Panc1 (cell line): ENCODE measurements around the gene EPHB1. TPM values are rescaled to one million over a fixed set of nuclear protein-coding genes. Genes with fewer than 3 reads are reported as not detected.

Experiments used
- ATAC-seq: fragments of 200-7000 bp; cut with Tn5 transposase; 2 replicates; pipeline ENCODE4 v1.9.1; 2020; ENCODE audit warnings: mild to moderate bottlenecking, moderate library complexity
- BruUV-seq: library from RNA; stranded (reverse); fragments of 400-500 nt; replicated peaks from 2 replicates; lab custom pipeline; 2021; lab: Mats Ljungman, UMichigan
- CTCF ChIA-PET: fragments of 300-600 bp; sonication (Branson Sonifier 250); formaldehyde crosslinking; loops from one replicate; lab custom pipeline; 2022; ENCODE audit warnings: antibody characterized with exemption; lab: Charles Lee
- POLR2A ChIA-PET: fragments of 300-600 bp; sonication (Branson Sonifier 250); formaldehyde crosslinking; loops from one replicate; lab custom pipeline; 2022; ENCODE audit warnings: antibody characterized with exemption; lab: Charles Lee
- DNase-seq: peaks from one replicate; pipeline ENCODE4 v3.0.0-alpha.2; 2010; ENCODE audit warnings: low read depth, low spot score
- H3K27ac ChIP-seq: 2 replicates; pipeline ENCODE4 v1.5.1; 2011; ENCODE audit warnings: mild to moderate bottlenecking, low read length, inconsistent platforms
- H3K27me3 ChIP-seq: fragments of 200-500 bp; sonication (Bioruptor generic); 2 replicates; pipeline ENCODE4 v1.6.0; 2014; ENCODE audit warnings: low read length, inconsistent platforms; ENCODE audit not compliant: control insufficient read depth, insufficient read depth
- H3K36me3 ChIP-seq: fragments of 200-500 bp; sonication (Bioruptor generic); 2 replicates; pipeline ENCODE4 v1.5.1; 2014; ENCODE audit warnings: inconsistent platforms, mild to moderate bottlenecking, low read length, moderate library complexity; ENCODE audit not compliant: control insufficient read depth, insufficient read depth
- H3K4me1 ChIP-seq: 2 replicates; pipeline ENCODE4 v1.5.1; 2011; ENCODE audit warnings: inconsistent platforms, mild to moderate bottlenecking, low read length, moderate library complexity; ENCODE audit not compliant: control insufficient read depth, insufficient read depth
- H3K4me3 ChIP-seq, 2 experiments: 2 replicates each; pipeline ENCODE4 v1.5.1; 2011 to 2012; ENCODE audit warnings: low read depth in 2 of 2, low read length in 2 of 2, mild to moderate bottlenecking in 2 of 2, inconsistent platforms in 1 of 2, moderate library complexity in 1 of 2
- H3K9me3 ChIP-seq: fragments of 200-500 bp; sonication (Bioruptor generic); 2 replicates; pipeline ENCODE4 v1.5.1; 2014; ENCODE audit warnings: low read depth, mild to moderate bottlenecking, inconsistent platforms, low read length, moderate library complexity; ENCODE audit not compliant: control insufficient read depth, insufficient read depth
- POLR2AphosphoS5 ChIP-seq: IDR thresholded peaks from 2 replicates; pipeline ENCODE4 v1.6.1; 2012; ENCODE audit warnings: mild to moderate bottlenecking, low read depth, low read length, moderate library complexity
- SIN3A ChIP-seq: IDR thresholded peaks from 2 replicates; pipeline ENCODE4 v1.6.1; 2012; ENCODE audit warnings: low read depth, mild to moderate bottlenecking, low read length, moderate library complexity, borderline replicate concordance; ENCODE audit not compliant: insufficient read depth
- TCF7L2 ChIP-seq: IDR thresholded peaks from 2 replicates; pipeline ENCODE4 v1.6.1; 2011; ENCODE audit warnings: mild to moderate bottlenecking, low read depth, low read length, inconsistent platforms
- in situ Hi-C: cut with HindIII; loops from 2 replicates; pipeline ENCODE4 v1.10.0; 2016; ENCODE audit warnings: low sequenced_read_pairs, low pct_unique_long_range_greater_than_20kb
- intact Hi-C: fragments of 100-400 bp; cut with micrococcal nuclease; formaldehyde crosslinking; loops from one replicate; pipeline ENCODE4 v1.10.0; 2022; ENCODE audit not compliant: unreplicated experiment
- total RNA-seq: library from RNA; stranded (reverse); gene quantifications from one replicate; pipeline ENCODE4 v1.2.1, GENCODE V29; 2021; ENCODE audit not compliant: unreplicated experiment
- TF ChIP-seq, protein P1 (sequence below), 2 experiments: IDR thresholded peaks; 2 replicates each; pipeline ENCODE4 v1.6.1; 2011 to 2012; ENCODE audit warnings: low read depth in 2 of 2, control low read depth in 1 of 2, low read length in 1 of 2, mild to moderate bottlenecking in 1 of 2, moderate library complexity in 1 of 2; ENCODE audit not compliant: insufficient read depth in 1 of 2
- TF ChIP-seq, protein P2 (sequence below): fragments of 450-650 bp; IDR thresholded peaks from 2 replicates; pipeline ENCODE4 v1.5.1; 2017; ENCODE audit warnings: mild to moderate bottlenecking

The EPHB1 gene
- total RNA-seq, 1 experiment from 2014 or later, result 0.46 TPM

DNA sequence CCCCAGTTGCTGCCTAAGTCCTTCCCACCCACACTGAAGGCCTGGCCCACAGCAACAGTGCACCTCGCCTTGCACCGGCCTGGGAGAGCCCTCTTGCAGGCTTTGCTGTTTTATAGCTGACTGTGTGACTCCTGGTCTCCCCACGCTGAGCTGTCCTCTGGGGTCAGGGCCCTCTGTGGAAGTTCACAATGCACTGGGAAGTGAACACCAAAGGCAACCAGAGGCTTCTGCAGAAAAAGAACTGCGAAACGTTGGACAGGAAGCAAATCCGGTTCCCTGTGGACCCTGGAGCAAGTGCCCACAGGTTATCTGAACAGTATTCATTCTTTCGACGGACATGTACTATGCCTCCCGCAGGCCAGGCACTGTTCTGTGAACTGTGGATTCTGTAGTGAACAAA is 737 bp upstream of the EPHB1 start:
- peaks cover 30% of the 10 kb centered on the region for H3K27me3 ChIP-seq
- H3K36me3 ChIP-seq, result no peaks in the 10 kb centered on the region
- H3K4me1 ChIP-seq, result no peaks in the 10 kb centered on the region; the same call in 1 of the 2 replicates
- DNase-seq (no peak), ATAC-seq (no peak; the same call in 1 of the 2 replicates)
- in situ Hi-C loops (no loop called here), intact Hi-C loops (loop anchor here (2.0 to 10.0 kb wide), 2 partner anchors 430 to 710 kb away; no protein-coding TSS in a partner anchor)
- H3K27ac ChIP-seq, result no peak overlapping the region
- H3K4me3 ChIP-seq, result no peak overlapping the region
- ChIA-PET POLR2A (no interaction called here), CTCF (interaction anchor here (0.5 to 2.0 kb wide), 9 partner anchors 9 to 1248 kb away, joined by 3 to 21 read pairs (median 4); no protein-coding TSS in a partner anchor)
- no TSS peak for BruUV-seq
- H3K9me3 ChIP-seq, result no peaks in the 10 kb centered on the region
- no peak for TF ChIP-seq POLR2AphosphoS5
- TF ChIP-seq, protein P1, sequence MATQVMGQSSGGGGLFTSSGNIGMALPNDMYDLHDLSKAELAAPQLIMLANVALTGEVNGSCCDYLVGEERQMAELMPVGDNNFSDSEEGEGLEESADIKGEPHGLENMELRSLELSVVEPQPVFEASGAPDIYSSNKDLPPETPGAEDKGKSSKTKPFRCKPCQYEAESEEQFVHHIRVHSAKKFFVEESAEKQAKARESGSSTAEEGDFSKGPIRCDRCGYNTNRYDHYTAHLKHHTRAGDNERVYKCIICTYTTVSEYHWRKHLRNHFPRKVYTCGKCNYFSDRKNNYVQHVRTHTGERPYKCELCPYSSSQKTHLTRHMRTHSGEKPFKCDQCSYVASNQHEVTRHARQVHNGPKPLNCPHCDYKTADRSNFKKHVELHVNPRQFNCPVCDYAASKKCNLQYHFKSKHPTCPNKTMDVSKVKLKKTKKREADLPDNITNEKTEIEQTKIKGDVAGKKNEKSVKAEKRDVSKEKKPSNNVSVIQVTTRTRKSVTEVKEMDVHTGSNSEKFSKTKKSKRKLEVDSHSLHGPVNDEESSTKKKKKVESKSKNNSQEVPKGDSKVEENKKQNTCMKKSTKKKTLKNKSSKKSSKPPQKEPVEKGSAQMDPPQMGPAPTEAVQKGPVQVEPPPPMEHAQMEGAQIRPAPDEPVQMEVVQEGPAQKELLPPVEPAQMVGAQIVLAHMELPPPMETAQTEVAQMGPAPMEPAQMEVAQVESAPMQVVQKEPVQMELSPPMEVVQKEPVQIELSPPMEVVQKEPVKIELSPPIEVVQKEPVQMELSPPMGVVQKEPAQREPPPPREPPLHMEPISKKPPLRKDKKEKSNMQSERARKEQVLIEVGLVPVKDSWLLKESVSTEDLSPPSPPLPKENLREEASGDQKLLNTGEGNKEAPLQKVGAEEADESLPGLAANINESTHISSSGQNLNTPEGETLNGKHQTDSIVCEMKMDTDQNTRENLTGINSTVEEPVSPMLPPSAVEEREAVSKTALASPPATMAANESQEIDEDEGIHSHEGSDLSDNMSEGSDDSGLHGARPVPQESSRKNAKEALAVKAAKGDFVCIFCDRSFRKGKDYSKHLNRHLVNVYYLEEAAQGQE (IDR thresholded peaks at IDR 0.05; ENCODE audit: insufficient read depth in 1 of 2, low read depth in 2 of 2, low read length in 1 of 2), result no peak
- no peak for TF ChIP-seq TCF7L2
- TF ChIP-seq, protein P2, sequence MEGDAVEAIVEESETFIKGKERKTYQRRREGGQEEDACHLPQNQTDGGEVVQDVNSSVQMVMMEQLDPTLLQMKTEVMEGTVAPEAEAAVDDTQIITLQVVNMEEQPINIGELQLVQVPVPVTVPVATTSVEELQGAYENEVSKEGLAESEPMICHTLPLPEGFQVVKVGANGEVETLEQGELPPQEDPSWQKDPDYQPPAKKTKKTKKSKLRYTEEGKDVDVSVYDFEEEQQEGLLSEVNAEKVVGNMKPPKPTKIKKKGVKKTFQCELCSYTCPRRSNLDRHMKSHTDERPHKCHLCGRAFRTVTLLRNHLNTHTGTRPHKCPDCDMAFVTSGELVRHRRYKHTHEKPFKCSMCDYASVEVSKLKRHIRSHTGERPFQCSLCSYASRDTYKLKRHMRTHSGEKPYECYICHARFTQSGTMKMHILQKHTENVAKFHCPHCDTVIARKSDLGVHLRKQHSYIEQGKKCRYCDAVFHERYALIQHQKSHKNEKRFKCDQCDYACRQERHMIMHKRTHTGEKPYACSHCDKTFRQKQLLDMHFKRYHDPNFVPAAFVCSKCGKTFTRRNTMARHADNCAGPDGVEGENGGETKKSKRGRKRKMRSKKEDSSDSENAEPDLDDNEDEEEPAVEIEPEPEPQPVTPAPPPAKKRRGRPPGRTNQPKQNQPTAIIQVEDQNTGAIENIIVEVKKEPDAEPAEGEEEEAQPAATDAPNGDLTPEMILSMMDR, result no peak
- no peak for TF ChIP-seq SIN3A

DNA sequence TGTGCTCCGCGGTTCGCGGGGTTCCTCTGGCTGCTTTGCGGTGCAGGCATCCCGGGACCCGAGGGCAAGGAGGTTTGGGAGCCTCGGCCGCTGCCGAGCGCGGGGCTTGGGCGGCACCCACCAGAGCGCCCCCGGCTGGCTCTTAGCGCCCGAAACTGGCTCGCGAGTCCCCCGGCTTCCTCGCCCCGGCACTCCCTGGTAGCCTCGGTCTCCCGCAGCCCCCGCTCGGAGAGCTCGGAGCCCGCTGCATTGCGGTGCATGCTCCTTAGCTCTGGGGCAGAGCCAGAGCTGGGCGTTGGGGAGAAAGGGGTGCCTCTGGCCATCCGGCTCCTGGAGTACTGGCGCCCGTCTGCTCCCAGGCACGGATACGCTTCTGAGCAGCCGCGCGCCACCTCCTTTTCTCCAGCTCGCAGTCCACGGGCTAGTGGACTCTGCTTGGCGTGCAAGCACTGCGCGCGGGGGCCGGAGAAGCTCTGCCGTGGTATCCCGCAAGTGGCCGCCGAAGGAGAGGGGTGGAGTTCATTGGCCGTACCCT is 753 bp downstream of the EPHB1 start:
- Histone ChIP-seq H3K27me3 (peaks cover 26% of the 10 kb centered on the region; the same call in 1 of the 2 replicates), H3K36me3 (no peaks in the 10 kb centered on the region), H3K27ac (no peak overlapping the region), H3K4me1 (no peaks in the 10 kb centered on the region; the same call in 1 of the 2 replicates), H3K9me3 (no peaks in the 10 kb centered on the region), H3K4me3 (peak overlapping the region; percentile 45 to 56)
- no peak for DNase-seq
- peak; percentile 13; the same call in 1 of the 2 replicates for ATAC-seq
- ChIA-PET CTCF (interaction anchor here (0.6 to 2.0 kb wide), 5 partner anchors 124 to 1247 kb away, joined by 3 to 21 read pairs (median 8); no protein-coding TSS in a partner anchor), POLR2A (no interaction called here)
- TF ChIP-seq SIN3A (no peak), TCF7L2 (no peak), POLR2AphosphoS5 (no peak)
- TF ChIP-seq, protein P1 (IDR thresholded peaks at IDR 0.05; ENCODE audit: insufficient read depth in 1 of 2, low read depth in 2 of 2, low read length in 1 of 2), result no peak
- TF ChIP-seq, protein P2, result no peak
- no TSS peak for BruUV-seq
- intact Hi-C loops, result loop anchor here (1.0 to 10.0 kb wide), 3 partner anchors 429 to 1099 kb away; no protein-coding TSS in a partner anchor
- in situ Hi-C loops, result no loop called here
